Neural progenitor cell (in vitro differentiated cells): Measurements from ENCODE around the gene UBE2D2.

Experiments used
- CTCF ChIP-seq: fragments of 200-600 bp; sonication (generic); IDR thresholded peaks from 2 replicates; pipeline ENCODE4 v1.5.1; 2017; ENCODE audit warnings: antibody characterized with exemption, mild to moderate bottlenecking
- EZH2 ChIP-seq: fragments of 200-600 bp; sonication (generic); IDR thresholded peaks from 2 replicates; pipeline ENCODE4 v1.6.1; 2017; ENCODE audit warnings: antibody characterized with exemption, mild to moderate bottlenecking, moderate library complexity

GRCh38 chr5:139651853-139652787, 91.0 kb downstream of the UBE2D2 start:
- TF ChIP-seq CTCF (no peak), EZH2 (no peak)
